HT-29 (cell line): ENCODE results near the gene OAS3. TPM values are rescaled to one million over a fixed set of nuclear protein-coding genes. Genes with fewer than 3 reads are reported as not detected.
A peak's percentile ranks its signal among the peaks of the same experiment; 100 is the strongest.
"Not testable (repeated sequence)": the region's sequence is repeated elsewhere in the genome, so short reads cannot be mapped to it uniquely, and the experiment has no call there.

ENCODE experiments used
- DNase-seq: peaks from one replicate; pipeline ENCODE4 v3.0.0-alpha.2; 2015; ENCODE audit warnings: low spot score
- total RNA-seq: library from RNA; depleted of rRNA; stranded (reverse); fragments of >200 nt; shearing (Covaris generic); gene quantifications from 2 replicates; pipeline ENCODE4 v1.2.3, GENCODE V29; 2014

OAS3 gene
- total RNA-seq, 1 experiment from 2014 or later, result 70.9 TPM

DNA sequence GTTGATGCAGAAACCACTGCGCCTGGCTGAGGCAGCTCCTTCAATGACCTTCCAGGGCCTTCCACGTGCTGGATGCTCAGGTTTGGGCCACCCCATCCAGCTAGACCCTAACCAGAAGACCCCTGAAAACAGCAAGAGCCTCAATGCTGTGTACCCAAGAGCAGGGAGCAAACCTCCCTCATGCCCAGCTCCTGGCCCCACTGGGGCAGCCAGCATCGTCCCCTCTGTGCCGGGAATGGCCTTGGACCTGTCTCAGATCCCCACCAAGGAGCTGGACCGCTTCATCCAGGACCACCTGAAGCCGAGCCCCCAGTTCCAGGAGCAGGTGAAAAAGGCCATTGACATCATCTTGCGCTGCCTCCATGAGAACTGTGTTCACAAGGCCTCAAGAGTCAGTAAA is 10.5 kb downstream of the OAS3 start:
- no peak for DNase-seq

DNA sequence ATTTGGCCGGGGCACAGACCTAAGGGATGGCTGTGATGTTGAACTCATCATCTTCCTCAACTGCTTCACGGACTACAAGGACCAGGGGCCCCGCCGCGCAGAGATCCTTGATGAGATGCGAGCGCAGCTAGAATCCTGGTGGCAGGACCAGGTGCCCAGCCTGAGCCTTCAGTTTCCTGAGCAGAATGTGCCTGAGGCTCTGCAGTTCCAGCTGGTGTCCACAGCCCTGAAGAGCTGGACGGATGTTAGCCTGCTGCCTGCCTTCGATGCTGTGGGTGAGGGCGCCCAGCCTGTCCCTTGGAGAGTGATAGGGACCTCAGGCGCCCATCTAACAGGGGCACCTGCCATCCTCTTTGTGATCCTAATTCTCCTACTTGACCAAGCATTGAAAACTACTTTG is 12.4 kb downstream of the OAS3 start:
- DNase-seq, result no peak

DNA sequence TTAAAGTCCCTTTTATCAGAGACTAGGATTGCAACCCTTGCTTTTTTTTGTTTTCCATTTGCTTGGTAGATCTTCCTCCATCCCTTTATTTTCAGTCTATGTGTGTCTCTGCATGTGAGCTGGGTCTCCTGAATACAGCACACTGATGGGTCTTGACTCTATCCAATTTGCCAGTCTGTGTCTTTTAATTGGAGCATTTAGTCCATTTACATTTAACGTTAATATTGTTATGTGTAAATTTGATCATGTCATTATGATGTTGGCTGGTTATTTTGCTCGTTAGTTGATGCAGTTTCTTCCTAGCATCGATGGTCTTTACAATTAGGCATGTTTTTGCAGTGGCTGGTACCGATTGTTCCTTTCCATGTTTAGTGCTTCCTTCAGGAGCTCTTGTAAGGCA is 18.9 kb downstream of the OAS3 start:
- not testable (repeated sequence) for DNase-seq

DNA sequence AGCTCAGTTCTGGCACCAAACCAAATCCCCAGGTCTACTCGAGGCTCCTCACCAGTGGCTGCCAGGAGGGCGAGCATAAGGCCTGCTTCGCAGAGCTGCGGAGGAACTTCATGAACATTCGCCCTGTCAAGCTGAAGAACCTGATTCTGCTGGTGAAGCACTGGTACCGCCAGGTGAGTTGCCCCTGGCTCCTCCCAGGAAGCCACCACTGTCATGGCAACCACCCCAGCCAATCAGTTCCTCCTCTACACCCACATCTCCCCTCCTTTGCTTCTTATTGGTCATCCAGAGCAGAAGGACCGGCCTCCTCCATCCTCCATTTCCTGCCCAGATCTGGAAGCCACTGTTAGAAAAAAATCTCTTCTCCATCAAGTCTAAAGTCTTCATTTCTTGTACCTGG is 22.8 kb downstream of the OAS3 start:
- peak; percentile 12 for DNase-seq

DNA sequence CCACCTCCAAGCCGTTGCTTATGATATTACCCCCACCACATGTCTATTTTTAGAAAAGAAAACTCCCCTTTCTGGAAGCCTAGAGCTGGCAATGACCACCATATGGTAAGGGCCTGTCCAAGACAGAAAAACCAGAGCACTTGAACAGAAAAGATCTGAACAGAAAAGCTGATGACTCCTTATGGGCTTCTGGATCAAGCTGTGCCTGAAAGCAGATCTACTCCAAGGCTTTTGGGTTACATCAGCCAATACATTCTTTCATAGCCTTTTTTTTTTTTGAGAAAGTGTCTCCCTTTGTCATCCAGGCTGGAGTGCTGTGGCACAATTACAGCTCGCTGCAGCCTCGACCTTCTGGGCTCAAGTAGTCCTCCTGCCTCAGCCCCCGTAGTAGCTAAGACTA is 23.3 kb downstream of the OAS3 start:
- no peak for DNase-seq

DNA sequence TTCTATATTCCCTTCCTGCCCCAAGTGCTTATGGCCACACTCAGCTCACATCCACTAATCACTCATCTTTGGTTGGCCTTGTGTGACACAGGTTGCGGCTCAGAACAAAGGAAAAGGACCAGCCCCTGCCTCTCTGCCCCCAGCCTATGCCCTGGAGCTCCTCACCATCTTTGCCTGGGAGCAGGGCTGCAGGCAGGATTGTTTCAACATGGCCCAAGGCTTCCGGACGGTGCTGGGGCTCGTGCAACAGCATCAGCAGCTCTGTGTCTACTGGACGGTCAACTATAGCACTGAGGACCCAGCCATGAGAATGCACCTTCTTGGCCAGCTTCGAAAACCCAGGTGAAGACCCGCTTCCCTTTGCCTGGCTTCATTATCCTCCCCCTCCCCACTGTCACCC is 24.3 kb downstream of the OAS3 start:
- DNase-seq, result no peak

DNA sequence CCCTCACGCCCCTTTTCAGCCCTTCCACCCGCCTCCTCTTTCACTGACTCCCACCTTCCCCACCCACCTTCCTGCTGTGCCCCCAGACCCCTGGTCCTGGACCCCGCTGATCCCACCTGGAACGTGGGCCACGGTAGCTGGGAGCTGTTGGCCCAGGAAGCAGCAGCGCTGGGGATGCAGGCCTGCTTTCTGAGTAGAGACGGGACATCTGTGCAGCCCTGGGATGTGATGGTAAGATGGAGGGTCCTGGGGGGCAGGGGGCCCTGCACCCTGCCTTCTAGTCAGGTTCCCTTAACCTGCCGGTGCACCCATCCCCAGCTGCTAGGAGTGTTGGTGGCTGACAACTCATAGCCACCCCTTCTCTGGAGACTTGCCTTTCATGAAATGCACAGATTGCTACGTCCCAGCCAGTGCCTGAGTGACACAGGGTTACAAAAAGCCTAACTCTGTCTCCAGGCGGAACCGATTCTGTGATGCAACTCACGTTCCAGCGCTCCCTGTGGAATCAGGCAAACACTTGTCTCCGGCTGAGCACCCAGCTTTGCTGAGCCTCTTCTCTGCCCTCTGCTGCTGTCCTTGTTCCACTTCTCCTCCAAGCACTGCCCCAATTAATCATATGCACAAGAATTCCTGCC is 25.1 kb downstream of the OAS3 start:
- DNase-seq, result no peak

DNA sequence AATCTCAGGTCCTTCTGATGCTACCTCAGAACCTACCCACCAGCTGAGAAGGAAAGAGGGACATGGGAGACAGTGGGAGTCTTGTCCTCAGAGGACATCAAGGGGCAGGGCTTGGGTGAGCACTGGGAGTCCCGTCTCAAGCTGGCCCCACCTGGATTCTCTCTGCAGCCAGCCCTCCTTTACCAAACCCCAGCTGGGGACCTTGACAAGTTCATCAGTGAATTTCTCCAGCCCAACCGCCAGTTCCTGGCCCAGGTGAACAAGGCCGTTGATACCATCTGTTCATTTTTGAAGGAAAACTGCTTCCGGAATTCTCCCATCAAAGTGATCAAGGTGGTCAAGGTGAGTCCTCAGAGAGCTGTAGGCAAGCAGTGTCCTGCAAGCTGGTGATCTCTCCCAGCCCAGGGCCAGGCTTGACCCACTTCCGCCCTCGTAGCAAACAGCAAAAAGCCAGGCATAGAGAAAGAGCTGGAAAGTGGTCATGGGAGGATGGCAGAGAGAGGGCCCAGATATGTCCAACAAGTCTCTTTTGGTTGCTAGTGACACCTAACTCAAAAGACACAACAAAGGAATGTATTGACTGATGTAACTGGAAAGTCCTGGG is 25.9 kb downstream of the OAS3 start:
- DNase-seq, result no peak

DNA sequence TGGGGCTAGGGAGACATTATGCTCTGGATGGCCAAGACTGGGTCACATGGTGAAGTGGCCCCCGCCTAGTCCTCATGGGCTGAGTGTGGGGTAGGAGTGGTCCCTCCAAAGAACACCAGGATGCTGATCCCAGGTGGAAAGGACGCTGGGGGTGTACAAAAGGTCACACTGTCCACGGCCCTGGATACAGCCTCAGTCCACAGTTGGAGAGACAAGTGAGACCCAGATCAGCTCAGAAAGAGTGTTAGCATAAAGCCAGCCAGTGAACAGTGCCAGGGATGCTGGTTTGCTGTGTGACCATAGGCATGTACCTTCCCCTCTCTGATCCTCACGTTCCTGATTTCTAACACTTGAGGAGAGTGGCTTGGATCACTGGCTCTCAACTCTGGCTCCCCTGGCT is 26.6 kb downstream of the OAS3 start:
- DNase-seq, result no peak

DNA sequence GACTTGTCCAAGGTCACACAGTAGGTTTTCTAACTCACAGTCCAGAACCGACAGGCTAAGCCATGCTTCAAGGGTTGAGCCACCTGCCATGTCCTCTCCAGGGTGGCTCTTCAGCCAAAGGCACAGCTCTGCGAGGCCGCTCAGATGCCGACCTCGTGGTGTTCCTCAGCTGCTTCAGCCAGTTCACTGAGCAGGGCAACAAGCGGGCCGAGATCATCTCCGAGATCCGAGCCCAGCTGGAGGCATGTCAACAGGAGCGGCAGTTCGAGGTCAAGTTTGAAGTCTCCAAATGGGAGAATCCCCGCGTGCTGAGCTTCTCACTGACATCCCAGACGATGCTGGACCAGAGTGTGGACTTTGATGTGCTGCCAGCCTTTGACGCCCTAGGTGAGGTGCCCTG is 27.4 kb downstream of the OAS3 start:
- no peak for DNase-seq

DNA sequence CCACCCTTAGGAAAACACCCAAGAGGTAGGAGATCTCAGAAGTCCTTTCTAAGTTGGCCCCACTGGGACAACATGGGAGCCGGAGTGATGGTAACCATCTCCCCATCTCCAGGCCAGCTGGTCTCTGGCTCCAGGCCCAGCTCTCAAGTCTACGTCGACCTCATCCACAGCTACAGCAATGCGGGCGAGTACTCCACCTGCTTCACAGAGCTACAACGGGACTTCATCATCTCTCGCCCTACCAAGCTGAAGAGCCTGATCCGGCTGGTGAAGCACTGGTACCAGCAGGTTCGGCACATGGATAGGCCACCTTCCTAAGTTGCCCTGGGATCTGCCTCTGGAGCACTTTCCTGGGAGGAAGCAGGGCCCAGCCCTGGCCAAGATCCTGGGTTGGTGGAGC is 29.0 kb downstream of the OAS3 start:
- no peak for DNase-seq

DNA sequence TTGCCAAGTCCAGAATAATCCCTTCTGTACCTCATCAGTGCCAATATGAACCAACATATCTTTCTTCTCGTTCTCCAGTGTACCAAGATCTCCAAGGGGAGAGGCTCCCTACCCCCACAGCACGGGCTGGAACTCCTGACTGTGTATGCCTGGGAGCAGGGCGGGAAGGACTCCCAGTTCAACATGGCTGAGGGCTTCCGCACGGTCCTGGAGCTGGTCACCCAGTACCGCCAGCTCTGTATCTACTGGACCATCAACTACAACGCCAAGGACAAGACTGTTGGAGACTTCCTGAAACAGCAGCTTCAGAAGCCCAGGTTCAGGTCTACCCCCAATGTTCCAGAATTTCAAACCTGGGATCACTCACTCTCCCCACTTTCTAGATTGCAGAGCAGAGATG is 29.6 kb downstream of the OAS3 start:
- DNase-seq, result no peak

DNA sequence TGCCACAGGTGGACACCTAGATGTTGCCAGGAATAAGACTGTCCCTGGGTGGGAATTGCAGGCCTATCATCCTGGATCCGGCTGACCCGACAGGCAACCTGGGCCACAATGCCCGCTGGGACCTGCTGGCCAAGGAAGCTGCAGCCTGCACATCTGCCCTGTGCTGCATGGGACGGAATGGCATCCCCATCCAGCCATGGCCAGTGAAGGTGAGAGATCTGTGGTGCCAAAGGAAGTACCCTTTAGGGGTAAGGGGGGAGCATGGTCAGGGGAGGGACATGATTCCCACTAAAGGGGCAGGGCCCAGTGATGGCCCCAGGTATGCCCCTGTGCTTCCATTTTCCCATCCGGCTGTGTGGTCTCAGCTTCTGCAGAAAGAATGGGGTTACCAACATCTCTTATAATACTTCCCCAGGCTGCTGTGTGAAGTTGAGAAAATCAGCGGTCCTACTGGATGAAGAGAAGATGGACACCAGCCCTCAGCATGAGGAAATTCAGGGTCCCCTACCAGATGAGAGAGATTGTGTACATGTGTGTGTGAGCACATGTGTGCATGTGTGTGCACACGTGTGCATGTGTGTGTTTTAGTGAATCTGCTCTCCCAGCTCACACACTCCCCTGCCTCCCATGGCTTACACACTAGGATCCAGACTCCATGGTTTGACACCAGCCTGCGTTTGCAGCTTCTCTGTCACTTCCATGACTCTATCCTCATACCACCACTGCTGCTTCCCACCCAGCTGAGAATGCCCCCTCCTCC is 31.5 kb downstream of the OAS3 start:
- DNase-seq, result no peak

DNA sequence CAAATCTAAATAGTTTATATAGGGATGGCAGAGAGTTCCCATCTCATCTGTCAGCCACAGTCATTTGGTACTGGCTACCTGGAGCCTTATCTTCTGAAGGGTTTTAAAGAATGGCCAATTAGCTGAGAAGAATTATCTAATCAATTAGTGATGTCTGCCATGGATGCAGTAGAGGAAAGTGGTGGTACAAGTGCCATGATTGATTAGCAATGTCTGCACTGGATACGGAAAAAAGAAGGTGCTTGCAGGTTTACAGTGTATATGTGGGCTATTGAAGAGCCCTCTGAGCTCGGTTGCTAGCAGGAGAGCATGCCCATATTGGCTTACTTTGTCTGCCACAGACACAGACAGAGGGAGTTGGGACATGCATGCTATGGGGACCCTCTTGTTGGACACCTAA is 32.1 kb downstream of the OAS3 start:
- DNase-seq, result no peak

DNA sequence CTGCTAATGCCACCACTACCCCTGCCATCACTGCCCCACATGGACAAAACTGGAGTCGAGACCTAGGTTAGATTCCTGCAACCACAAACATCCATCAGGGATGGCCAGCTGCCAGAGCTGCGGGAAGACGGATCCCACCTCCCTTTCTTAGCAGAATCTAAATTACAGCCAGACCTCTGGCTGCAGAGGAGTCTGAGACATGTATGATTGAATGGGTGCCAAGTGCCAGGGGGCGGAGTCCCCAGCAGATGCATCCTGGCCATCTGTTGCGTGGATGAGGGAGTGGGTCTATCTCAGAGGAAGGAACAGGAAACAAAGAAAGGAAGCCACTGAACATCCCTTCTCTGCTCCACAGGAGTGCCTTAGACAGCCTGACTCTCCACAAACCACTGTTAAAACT is 33.0 kb downstream of the OAS3 start:
- no peak for DNase-seq

DNA sequence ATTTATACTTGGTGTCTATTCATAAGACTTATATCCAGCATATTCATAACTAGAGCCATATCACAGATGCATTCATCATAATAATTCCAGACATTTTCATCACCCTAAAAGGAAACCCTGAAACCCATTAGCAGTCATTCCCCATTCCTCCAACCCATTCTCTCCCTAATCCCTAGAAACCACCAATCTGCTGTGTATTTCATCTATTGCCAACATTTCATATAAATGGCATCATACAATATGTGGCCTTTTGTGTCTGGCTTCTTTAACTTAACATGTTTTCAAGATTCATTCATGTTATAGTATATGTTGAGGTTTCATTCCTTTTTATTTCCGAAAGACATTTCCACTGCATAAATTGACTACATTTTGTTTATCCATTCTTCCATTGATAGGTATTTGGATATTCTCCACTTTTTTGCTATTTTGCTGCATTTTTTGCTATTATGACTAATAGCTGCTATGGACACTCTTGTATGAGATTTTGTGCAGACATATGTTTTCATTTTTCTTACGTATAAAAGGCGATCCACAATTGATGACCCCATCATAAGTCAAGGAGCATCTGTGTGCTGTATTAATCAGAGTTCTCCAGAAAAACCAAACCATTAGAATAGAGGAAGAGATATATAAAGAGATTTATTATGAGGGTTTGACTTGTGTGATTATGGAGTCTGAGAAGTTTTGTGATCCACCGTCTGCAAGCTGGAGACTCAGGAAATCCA is 34.9 kb downstream of the OAS3 start:
- no peak for DNase-seq

DNA sequence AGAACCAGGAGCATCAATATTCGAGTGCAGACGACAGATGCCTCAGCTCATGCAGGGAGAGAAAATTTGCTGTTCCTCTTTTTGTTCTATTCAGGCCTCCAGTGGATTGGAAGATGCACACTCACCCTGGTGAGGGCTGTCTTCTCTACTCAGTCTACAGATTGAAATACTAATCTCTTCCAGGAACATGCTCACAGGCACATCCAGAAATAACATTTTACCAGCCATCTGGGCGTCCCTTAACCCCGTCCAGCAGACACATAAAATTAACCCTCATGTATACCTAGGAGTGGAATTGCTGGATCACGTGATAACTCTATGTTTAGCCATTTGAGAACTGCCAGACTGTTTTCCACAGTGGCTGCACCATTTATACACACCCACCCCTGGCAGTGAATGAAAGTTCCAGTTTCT is 35.6 kb downstream of the OAS3 start:
- DNase-seq, result no peak

DNA sequence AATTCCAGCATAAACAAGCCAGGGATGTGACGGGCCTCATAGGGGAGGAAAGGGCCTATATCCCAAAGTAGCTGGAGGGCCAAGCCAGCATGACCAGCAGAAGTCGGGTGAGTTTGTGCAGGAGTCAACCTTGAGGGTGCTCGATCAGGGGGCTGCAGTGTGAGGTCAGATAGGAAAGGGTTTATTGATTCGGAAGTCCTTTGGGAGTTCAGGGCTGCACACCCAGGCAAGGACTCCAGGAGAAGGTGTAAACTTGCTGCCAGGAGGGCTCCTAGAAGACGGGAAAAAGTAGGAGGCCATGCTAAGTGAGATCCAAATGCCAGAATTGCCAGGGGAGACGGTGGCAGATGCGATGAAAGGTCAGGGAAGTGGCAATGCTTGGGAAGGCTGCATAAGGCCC is 36.6 kb downstream of the OAS3 start:
- no peak for DNase-seq

DNA sequence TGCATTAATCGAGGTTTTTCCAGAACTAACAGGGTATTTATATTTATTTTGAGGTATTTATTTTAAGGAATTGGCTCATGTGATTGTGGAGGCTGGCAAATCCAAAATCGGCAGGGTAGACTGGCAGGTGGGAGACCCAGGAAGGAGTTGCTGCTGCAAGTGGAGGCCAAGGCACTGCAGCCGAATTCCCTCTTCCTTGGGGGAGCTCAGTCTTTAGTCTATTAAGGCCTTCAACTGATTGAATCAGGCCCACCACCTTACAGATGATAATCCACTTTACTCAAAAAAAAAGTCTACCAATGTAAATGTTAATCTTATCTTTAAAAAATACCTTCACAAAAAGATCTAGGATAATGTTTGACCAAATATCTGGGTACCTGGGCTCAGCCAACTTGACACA is 38.9 kb downstream of the OAS3 start:
- DNase-seq, result no peak

DNA sequence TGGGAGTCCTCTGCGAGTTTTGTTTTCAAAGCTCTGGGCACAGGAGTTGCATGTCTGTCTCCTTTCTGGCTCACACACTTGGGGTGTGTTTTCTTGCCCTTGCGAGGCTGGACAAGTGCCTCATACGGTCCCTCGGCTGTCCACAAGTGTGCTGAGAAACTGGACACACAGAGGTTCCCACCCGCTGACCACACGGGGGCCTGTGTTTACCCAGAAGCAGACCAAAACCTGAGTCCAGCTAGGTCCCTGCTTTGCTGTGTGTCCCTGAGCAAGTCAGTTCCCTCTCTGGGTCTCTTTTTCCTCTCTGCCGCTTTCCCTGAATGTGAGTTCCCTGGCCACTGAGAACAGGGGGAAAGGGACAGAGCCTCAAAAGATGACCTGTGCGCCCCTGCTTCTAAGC is 39.4 kb downstream of the OAS3 start:
- DNase-seq, result no peak

DNA sequence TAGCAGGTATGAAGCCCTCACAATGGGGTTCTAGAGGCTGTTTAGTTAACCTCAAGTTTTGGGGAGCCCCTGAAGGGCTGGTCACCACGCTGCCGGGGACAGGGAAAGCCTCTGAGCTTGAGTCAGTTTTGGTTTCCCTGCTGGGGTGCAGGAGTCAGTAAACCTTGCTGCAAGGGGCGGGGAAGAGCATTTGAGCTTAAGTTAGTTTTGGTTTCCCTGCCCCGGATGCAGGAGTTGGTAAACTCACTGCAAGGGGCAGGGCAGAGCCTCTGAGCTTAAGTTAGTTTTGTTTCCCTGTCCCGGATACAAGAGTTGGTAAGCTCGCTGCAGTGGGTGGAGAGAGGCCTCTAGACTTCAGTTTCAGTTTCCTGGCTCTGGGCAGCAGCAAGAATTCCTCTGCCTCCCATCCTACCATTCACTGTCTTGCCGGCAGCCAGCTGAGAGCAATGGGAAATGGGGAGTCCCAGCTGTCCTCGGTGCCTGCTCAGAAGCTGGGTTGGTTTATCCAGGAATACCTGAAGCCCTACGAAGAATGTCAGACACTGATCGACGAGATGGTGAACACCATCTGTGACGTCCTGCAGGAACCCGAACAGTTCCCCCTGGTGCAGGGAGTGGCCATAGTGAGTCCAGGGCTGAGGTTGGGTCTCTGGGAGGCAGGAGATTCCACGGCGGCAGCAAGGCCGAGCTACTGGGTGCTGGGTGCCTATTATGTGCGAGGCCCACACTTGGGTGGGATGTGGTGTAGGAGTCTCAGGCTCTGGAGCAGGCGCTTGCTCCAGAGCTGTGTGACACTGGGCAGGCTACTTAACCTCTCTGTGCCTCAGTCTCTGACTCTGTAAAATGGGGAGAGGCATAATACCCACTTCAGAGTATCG is 40.1 kb downstream of the OAS3 start, which contains the start of gene OAS2:
Gene OAS2, plus strand, starts transcription at position 357 of the 878 bp plus-strand sequence. Its CDS starts 90 bp downstream, at position 447.
- peak; percentile 38 for DNase-seq
